Mesothelial cell of epicardium (in vitro differentiated cells): Measurements from ENCODE around the gene ZFAND2A. TPM values are rescaled to one million over a fixed set of nuclear protein-coding genes. Genes with fewer than 3 reads are reported as not detected.
A peak's percentile ranks its signal among the peaks of the same experiment; 100 is the strongest.

Experiments
- DNase-seq, 2 experiments: peaks; one replicate each; pipeline ENCODE4 v3.0.0; 2021; ENCODE audit warnings: low spot score in 2 of 2; ENCODE audit not compliant: unreplicated experiment in 2 of 2
- H3K27ac Mint-ChIP-seq: 2 replicates; pipeline ENCODE4 v1.8.0; 2021; ENCODE audit warnings: mixed read lengths
- H3K27me3 Mint-ChIP-seq: 2 replicates; pipeline ENCODE4 v1.8.0; 2021; ENCODE audit warnings: low read depth, mixed read lengths
- H3K36me3 Mint-ChIP-seq: 2 replicates; pipeline ENCODE4 v1.8.0; 2021; ENCODE audit warnings: mixed read lengths
- H3K4me1 Mint-ChIP-seq: 2 replicates; pipeline ENCODE4 v1.8.0; 2021; ENCODE audit warnings: mixed read lengths
- H3K4me3 Mint-ChIP-seq: 2 replicates; pipeline ENCODE4 v1.8.0; 2021; ENCODE audit warnings: mild to moderate bottlenecking, moderate library complexity, mixed read lengths
- H3K9me3 Mint-ChIP-seq: 2 replicates; pipeline ENCODE4 v1.8.0; 2021; ENCODE audit warnings: mixed read lengths
- CTCF ChIP-seq: fragments of 200-600 bp; sonication (generic); IDR thresholded peaks from one replicate; pipeline ENCODE4 v1.5.0; 2021; ENCODE audit warnings: antibody characterized with exemption; ENCODE audit not compliant: unreplicated experiment
- total RNA-seq: library from RNA; stranded (reverse); gene quantifications from 3 replicates; pipeline ENCODE4 v1.2.1, GENCODE V29; 2021

ZFAND2A gene
- total RNA-seq, 1 donor from 2014 or later, result 16.3 TPM

- no peak overlapping the region for H3K4me3 Mint-ChIP-seq
- no peaks in the 10 kb centered on the region for H3K9me3 Mint-ChIP-seq
- no peak for TF ChIP-seq CTCF
- DNase-seq, result no peak
- no peak overlapping the region for H3K27ac Mint-ChIP-seq
- peaks cover 15% of the 10 kb centered on the region for H3K36me3 Mint-ChIP-seq
- no peaks in the 10 kb centered on the region for H3K4me1 Mint-ChIP-seq
- H3K27me3 Mint-ChIP-seq, result no peaks in the 10 kb centered on the region
These were observed 35.8 kb downstream of the ZFAND2A start for GRCh38 chr7:1124164-1124563.

DNA sequence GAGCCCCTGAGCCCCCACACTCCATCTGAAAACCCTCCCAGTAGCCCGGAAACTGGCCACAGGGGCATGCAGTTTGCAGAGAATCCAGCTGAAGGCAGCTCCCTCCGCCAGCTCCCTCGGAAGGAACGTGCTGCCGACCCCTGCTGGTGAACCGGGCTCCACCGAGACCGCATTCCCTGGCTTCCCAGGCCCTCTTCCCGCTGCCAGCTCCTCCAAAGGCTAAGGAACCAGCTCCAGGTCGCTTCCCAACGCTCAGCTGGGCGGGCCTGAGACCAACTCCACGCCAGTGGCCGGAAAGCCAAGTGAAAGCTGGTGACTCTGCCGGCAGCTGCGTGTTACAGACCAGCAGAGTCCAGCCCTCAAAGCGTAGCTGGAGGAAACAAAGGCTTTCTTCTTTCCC lies 36.3 kb downstream of the ZFAND2A start:
- Mint-ChIP-seq H3K9me3 (no peaks in the 10 kb centered on the region), H3K4me1 (no peaks in the 10 kb centered on the region), H3K27ac (no peak overlapping the region), H3K36me3 (peaks cover 15% of the 10 kb centered on the region), H3K27me3 (no peaks in the 10 kb centered on the region), H3K4me3 (no peak overlapping the region)
- DNase-seq, result peak in 1 of 2 experiments; percentile 69
- no peak for TF ChIP-seq CTCF

DNA sequence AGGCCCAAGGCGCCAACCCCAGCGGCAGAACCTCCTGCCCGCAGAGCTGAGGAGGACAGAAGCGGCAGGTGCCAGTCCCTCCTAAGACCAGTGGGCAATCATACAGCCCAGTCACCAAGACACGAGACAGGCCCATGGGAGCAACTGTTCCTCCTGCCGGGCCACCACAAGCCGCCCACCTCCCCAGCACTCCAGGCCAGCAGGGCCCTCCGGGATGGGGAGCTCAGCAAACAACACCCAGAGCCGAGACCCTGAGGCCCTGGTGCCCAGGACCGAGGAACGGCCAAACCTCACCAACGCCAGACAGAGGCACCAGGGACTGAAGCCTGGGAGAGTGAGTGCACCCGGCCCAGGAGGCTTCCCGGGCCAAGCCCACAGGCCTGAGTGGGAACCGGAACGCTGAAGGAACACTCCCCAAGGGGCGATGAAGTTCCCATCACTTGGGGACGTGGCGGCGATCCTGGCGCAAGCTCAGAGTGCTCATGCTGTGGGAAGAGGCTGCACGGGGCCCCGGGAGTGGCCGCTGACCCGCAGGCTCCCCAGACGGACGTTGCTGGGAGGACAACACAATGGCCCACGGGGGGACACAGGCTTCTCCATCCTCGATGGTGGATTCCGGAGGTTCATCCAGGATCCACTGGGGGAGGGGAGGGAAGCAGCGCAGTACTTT lies 37.0 kb downstream of the ZFAND2A start:
- TF ChIP-seq CTCF, result no peak
- H3K27me3 Mint-ChIP-seq, result no peaks in the 10 kb centered on the region
- no peak for DNase-seq
- no peaks in the 10 kb centered on the region for H3K9me3 Mint-ChIP-seq
- no peak overlapping the region for H3K4me3 Mint-ChIP-seq
- peaks cover 15% of the 10 kb centered on the region for H3K36me3 Mint-ChIP-seq
- no peaks in the 10 kb centered on the region for H3K4me1 Mint-ChIP-seq
- H3K27ac Mint-ChIP-seq, result no peak overlapping the region

- no peak for TF ChIP-seq CTCF
- no peak for DNase-seq
- Mint-ChIP-seq H3K4me3 (no peak overlapping the region), H3K27ac (no peak overlapping the region), H3K4me1 (no peaks in the 10 kb centered on the region), H3K27me3 (no peaks in the 10 kb centered on the region), H3K9me3 (no peaks in the 10 kb centered on the region), H3K36me3 (peaks cover 23% of the 10 kb centered on the region)
These were observed 37.8 kb downstream of the ZFAND2A start for GRCh38 chr7:1121886-1122831.

GRCh38 chr7:1121476-1121875 lies 38.5 kb downstream of the ZFAND2A start:
- H3K4me3 Mint-ChIP-seq, result no peak overlapping the region
- H3K27me3 Mint-ChIP-seq, result no peaks in the 10 kb centered on the region
- DNase-seq, result no peak
- TF ChIP-seq CTCF, result no peak
- peaks cover 17% of the 10 kb centered on the region for H3K36me3 Mint-ChIP-seq
- H3K4me1 Mint-ChIP-seq, result no peaks in the 10 kb centered on the region
- H3K9me3 Mint-ChIP-seq, result no peaks in the 10 kb centered on the region
- no peak overlapping the region for H3K27ac Mint-ChIP-seq
